OCI-LY3 (cell line): Measurements from ENCODE around the gene MIAT.
"Not testable (repeated sequence)": the region's sequence is repeated elsewhere in the genome, so short reads cannot be mapped to it uniquely, and the experiment has no call there.

Experiments used
- H2AFZ ChIP-seq: fragments of 200-600, 300-600 bp; shearing (Covaris generic); 2 replicates; pipeline ENCODE4 v1.6.0; 2014; ENCODE audit warnings: antibody characterized with exemption, low read depth, low read length
- H3K27ac ChIP-seq: fragments of 200-600, 300-600 bp; sonication (generic); 2 replicates; pipeline ENCODE4 v1.5.1; 2014; ENCODE audit warnings: mild to moderate bottlenecking, low read length, moderate library complexity, mixed read lengths
- H3K27me3 ChIP-seq: fragments of 200-600, 300-600 bp; sonication (generic); 2 replicates; pipeline ENCODE4 v1.6.1; 2014; ENCODE audit warnings: low read depth, low read length, mixed read lengths
- H3K36me3 ChIP-seq: fragments of 200-600, 300-600 bp; sonication (generic); replicated peaks from 2 replicates; pipeline ENCODE3; 2014; ENCODE audit warnings: low read depth, low read length, mixed read lengths
- H3K4me1 ChIP-seq: fragments of 300-600, 200-600 bp; sonication (generic); 2 replicates; pipeline ENCODE4 v1.6.1; 2014; ENCODE audit warnings: low read length, mixed read lengths
- H3K4me2 ChIP-seq: fragments of 200-600, 300-600 bp; sonication (generic); 2 replicates; pipeline ENCODE4 v1.6.1; 2014; ENCODE audit warnings: low read length, mixed read lengths
- H3K4me3 ChIP-seq: fragments of 300-600, 200-600 bp; sonication (generic); 2 replicates; pipeline ENCODE4 v1.5.1; 2014; ENCODE audit warnings: antibody characterized with exemption, mild to moderate bottlenecking, low read length, moderate library complexity
- H3K79me2 ChIP-seq: fragments of 300-600, 200-600 bp; shearing (Covaris generic); 2 replicates; pipeline ENCODE4 v1.6.1; 2014; ENCODE audit warnings: mild to moderate bottlenecking, low read length, mixed read lengths
- H3K9ac ChIP-seq: fragments of 300-600, 200-600 bp; shearing (Covaris generic); 2 replicates; pipeline ENCODE4 v1.6.0; 2014; ENCODE audit warnings: mild to moderate bottlenecking, low read length, moderate library complexity
- H3K9me3 ChIP-seq: fragments of 200-600, 300-600 bp; shearing (Covaris generic); 2 replicates; pipeline ENCODE4 v1.6.1; 2014; ENCODE audit warnings: low read length, mixed read lengths; ENCODE audit not compliant: insufficient read depth
- H4K20me1 ChIP-seq: fragments of 200-600, 300-600 bp; sonication (generic); 2 replicates; pipeline ENCODE4 v1.6.1; 2016; ENCODE audit warnings: low read length, mixed read lengths; ENCODE audit not compliant: insufficient read depth
- CTCF ChIP-seq: fragments of 200-600, 300-600 bp; sonication (generic); IDR thresholded peaks from 2 replicates; pipeline ENCODE4 v1.5.1; 2014; ENCODE audit warnings: antibody characterized with exemption, low read length, low read depth
- EZH2phosphoT487 ChIP-seq: fragments of 200-600 bp; shearing (Covaris generic); IDR thresholded peaks from 2 replicates; pipeline ENCODE4 v1.6.1; 2018; ENCODE audit warnings: antibody characterized with exemption, mixed run types, low read depth

Gene MIAT

GRCh38 chr22:26700886-26701285 lies 43.5 kb downstream of the MIAT start:
- no peak overlapping the region for H3K27ac ChIP-seq
- H3K9me3 ChIP-seq = no peaks in the 10 kb centered on the region
- H3K4me1 ChIP-seq = no peaks in the 10 kb centered on the region
- peaks cover 17% of the 10 kb centered on the region for H3K36me3 ChIP-seq
- H4K20me1 ChIP-seq = no peaks in the 10 kb centered on the region
- H3K9ac ChIP-seq = no peak overlapping the region
- H3K4me2 ChIP-seq = no peak overlapping the region
- H3K4me3 ChIP-seq = no peak overlapping the region
- no peak for TF ChIP-seq EZH2phosphoT487
- no peak for TF ChIP-seq CTCF
- H3K27me3 ChIP-seq = no peaks in the 10 kb centered on the region
- H2AFZ ChIP-seq = no peak overlapping the region
- H3K79me2 ChIP-seq = no peaks in the 10 kb centered on the region

GRCh38 chr22:26701323-26701722 lies 43.9 kb downstream of the MIAT start:
- H3K4me3 ChIP-seq = no peak overlapping the region
- no peaks in the 10 kb centered on the region for H4K20me1 ChIP-seq
- no peak overlapping the region for H3K27ac ChIP-seq
- TF ChIP-seq EZH2phosphoT487 = no peak
- TF ChIP-seq CTCF = no peak
- H3K79me2 ChIP-seq = no peaks in the 10 kb centered on the region
- no peak overlapping the region for H3K4me2 ChIP-seq
- H2AFZ ChIP-seq = no peak overlapping the region
- peaks cover 17% of the 10 kb centered on the region for H3K36me3 ChIP-seq
- no peaks in the 10 kb centered on the region for H3K4me1 ChIP-seq
- no peak overlapping the region for H3K9ac ChIP-seq
- H3K9me3 ChIP-seq = no peaks in the 10 kb centered on the region
- no peaks in the 10 kb centered on the region for H3K27me3 ChIP-seq

DNA sequence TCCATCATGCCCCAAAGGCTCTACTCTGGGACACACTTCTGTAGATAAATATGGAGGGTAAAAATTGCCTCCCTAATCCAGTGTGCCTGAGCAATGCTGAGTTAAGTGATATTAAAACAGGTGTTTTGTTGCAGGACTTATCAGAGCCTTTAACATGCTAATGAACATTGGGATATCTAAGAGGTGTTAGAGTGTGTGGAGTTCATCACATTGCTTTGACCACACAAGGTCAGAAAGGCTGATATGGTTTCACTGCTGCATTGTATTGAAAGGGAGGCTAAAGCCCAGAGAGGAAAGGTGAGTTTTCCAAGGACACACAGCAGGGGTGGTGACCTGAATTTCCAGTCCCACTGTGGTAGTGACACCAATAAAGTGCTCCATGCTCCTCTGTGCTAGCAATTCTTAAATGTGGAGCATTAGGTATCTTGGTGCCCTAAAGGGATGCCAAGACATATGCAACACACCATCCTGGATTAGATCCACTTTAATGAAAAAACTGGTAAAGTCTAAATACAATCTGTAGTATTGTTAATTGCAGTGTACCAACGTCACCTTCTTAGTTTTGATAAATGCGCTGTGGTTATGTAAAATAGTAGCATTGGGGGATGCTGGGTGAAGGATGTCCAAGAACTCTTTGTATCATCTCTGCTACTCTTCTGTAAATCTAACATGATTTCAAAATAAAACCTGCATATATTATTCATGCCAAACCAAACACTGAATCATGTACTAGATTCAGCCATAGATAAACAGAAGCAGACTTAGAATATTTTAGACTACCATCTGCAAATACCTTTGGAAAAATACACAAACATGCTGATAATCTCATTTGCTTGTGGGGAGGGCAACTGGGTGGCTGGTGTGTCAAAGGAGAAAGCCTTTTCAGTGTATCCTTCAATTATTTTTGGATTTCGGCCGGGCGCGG lies 45.8 kb downstream of the MIAT start:
- Histone ChIP-seq H3K36me3 (peaks cover 25% of the 10 kb centered on the region), H3K9ac (no peak overlapping the region), H3K4me1 (no peaks in the 10 kb centered on the region), H3K4me2 (no peak overlapping the region), H3K9me3 (0 out of 2 replicates have a peak, but pooled peaks cover 5% of the 10 kb centered on the region), H3K27me3 (no peaks in the 10 kb centered on the region), H3K4me3 (no peak overlapping the region), H4K20me1 (no peaks in the 10 kb centered on the region), H3K79me2 (no peaks in the 10 kb centered on the region), H3K27ac (no peak overlapping the region), H2AFZ (no peak overlapping the region)
- TF ChIP-seq CTCF (no peak), EZH2phosphoT487 (no peak)

- not testable (repeated sequence) for H3K27me3 ChIP-seq, H2AFZ ChIP-seq, H3K4me3 ChIP-seq, H3K9ac ChIP-seq, H3K36me3 ChIP-seq, H3K4me1 ChIP-seq, H3K4me2 ChIP-seq, H3K9me3 ChIP-seq, H3K27ac ChIP-seq, H4K20me1 ChIP-seq, H3K79me2 ChIP-seq
These were observed 48.0 kb downstream of the MIAT start for GRCh38 chr22:26705379-26705778.
